Cardiac septum (tissue), 1 donor: ENCODE measurements around the gene CYB5D1. TPM values are rescaled to one million over a fixed set of nuclear protein-coding genes. Genes with fewer than 3 reads are reported as not detected.
"Not testable (repeated sequence)": the region's sequence is repeated elsewhere in the genome, so short reads cannot be mapped to it uniquely, and the experiment has no call there.

Source experiments
- DNase-seq: peaks from one replicate; pipeline ENCODE4 v3.0.0-alpha.2; 2020; ENCODE audit warnings: low spot score
- intact Hi-C: fragments of 100-400 bp; cut with DNase I; formaldehyde crosslinking; loops from one replicate; pipeline ENCODE4 v1.14.0; 2022
- long read RNA-seq: library from polyadenylated mRNA; unstranded; transcript quantifications from one replicate; pipeline ENCODE4 v2.0.0, GENCODE V29; 2021
- total RNA-seq: library from RNA; stranded (reverse); fragmentation: NEBNext Ultra II Directional; extraction: Animal tissue kit (Norgen Biotek cat#: 25700); gene quantifications from one replicate; pipeline ENCODE4 v1.2.1, GENCODE V29; 2021
- donor health status: DM: no; HTN: no; CAD: no.

CYB5D1 gene, protein sequence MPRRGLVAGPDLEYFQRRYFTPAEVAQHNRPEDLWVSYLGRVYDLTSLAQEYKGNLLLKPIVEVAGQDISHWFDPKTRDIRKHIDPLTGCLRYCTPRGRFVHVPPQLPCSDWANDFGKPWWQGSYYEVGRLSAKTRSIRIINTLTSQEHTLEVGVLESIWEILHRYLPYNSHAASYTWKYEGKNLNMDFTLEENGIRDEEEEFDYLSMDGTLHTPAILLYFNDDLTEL
- total RNA-seq, result 12.2 TPM
- long read RNA-seq, partial matches to known transcripts, result 1 of 7 reads
- long read RNA-seq, other reads (novel, unspliced or antisense), result 1 of 7 reads

DNA sequence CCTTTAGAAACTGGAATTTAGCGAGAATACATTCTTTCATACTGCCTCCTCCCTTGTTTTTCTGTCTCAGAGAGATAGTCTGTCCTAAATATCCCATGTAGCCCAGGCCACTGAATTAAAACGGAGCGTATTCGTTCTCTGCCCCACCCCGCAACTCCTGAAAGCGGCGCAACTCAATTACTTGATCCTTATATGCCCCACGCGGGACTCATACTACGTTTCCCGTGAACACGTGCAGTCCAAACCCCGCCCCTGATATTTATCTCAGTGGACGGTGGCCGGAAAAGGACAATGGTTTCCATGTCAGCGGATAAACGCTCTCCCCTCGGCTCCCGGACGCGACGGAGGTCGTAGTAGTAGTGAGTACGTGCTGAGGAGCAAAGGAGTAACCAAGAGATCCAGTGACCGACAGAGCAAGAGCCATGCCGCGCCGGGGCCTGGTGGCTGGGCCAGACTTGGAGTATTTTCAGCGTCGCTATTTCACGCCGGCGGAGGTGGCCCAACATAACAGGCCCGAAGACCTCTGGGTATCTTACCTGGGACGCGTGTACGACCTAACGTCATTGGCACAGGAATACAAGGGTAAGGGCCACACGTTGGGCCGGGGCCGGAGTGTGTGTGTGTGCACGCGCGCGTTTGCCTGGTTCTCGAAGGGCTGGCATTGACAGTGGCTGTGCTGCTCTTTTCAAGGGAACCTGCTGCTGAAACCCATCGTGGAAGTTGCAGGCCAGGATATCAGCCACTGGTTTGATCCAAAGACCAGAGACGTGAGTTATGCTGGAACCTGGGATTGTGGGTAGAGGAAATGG is at the start of gene CYB5D1:
Gene CYB5D1, plus strand, starts transcription at position 291 of the 809 bp plus-strand sequence. Its CDS starts 132 bp downstream, at position 423.
- peak; percentile 94 for DNase-seq
- intact Hi-C loops, result loop anchor here (1.0 to 2.0 kb wide), 3 partner anchors 15 to 29 kb away; partner anchors contain the start of gene KDM6B

DNA sequence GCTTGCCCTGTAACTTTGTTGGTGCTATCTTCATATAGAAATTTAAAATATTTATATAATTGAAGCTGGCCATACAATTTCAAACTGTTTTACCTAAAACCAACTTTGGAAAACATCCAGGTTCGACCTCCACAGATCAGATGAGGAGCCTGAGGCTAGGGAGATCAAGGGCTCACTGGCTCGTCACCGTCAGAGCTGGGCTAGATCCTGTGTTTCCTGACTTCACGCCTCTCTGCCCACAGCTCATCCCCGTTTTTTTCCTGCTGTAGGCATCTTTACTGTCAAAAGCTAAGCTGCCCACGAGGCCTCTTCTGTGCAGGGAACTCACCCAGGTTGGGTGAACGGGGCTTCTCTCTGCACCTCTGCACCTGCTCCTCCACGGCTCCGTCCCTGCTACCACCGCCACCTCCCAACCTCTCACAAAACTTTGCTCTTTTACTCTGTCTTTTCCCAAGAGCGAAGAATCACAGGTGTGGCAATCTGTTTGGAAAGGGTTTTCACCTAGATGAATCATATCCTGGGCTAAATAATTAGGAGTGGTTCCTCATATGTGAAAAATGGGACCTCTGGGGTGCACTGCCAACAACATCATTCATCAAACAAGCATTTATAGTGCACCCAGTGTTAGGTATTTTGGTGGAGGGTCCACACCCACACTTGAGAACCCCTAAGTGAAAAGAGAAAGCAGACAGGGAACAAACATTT is 48.6 kb upstream of the CYB5D1 start:
- peak; percentile 14 for DNase-seq
- intact Hi-C loops, result no loop called here

DNA sequence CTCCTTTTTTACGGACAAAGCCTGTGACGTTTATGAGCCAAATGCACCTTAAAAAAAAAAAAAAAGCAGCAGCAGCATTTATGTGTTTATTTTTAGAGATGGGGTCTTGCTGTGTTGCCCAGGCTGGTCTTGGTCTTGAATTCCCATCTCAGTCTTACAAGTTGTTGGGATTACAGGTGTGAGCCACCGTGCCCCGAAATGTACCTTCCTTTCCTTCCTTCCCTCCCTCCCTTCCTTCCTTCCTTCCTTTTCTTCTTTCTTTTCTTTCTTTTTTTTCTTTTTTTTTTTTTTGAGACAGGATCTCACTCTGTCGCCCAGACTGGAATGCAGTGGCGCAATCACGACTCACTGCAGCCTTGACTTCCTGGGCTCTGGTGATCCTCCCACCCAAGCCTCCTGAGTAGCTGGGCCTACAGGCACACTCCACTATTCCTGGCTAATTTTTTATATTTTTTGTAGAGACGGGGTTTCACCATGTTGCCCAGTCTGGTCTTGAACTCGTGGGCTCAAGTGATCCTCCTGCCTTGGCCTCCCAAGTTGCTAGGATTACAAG is 47.9 kb upstream of the CYB5D1 start:
- DNase-seq, intact Hi-C loops: not testable (repeated sequence)

DNA sequence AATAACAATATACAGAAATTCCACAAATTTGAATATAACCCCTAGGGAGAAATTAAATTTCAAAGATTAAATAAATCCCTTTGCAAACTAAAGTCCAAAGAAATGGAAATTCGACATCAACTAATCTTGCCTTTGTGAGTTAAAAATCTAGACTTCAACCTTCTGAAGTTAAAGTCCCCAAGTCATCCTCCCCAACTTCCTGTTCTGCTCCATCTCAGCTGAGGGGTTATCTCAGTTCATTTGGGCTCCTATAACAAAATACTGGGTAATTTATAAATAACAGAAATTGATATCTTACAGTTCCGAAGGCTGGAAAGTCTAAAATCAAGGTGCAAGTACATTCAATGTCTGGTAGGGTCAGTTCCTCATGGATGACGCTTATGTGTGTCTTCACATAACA is 46.6 kb upstream of the CYB5D1 start:
- intact Hi-C loops, result no loop called here

DNA sequence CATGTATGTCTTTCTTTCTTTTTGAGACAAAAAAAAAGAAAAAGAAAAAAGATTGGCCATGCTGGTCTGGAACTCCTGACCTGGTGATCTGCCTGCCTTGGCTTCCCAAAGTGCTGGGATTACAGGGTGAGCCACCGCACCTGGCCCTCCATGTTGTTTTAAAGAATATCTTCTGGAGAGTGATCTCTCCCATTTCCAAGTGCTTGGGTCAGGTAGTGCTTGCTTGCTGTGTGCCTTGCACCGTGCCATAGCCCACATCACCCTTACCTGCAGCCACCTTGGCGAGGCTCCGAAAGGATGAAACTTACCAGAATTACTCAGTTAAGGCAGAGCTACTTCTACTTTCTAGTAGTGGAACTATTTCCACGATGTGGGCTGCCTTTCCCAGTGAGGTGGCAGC is 42.8 kb upstream of the CYB5D1 start:
- peak; percentile 10 for DNase-seq
- intact Hi-C loops, result no loop called here

More for the DNA sequence above, 46.6 kb upstream of the CYB5D1 start:
- no peak for DNase-seq

DNA sequence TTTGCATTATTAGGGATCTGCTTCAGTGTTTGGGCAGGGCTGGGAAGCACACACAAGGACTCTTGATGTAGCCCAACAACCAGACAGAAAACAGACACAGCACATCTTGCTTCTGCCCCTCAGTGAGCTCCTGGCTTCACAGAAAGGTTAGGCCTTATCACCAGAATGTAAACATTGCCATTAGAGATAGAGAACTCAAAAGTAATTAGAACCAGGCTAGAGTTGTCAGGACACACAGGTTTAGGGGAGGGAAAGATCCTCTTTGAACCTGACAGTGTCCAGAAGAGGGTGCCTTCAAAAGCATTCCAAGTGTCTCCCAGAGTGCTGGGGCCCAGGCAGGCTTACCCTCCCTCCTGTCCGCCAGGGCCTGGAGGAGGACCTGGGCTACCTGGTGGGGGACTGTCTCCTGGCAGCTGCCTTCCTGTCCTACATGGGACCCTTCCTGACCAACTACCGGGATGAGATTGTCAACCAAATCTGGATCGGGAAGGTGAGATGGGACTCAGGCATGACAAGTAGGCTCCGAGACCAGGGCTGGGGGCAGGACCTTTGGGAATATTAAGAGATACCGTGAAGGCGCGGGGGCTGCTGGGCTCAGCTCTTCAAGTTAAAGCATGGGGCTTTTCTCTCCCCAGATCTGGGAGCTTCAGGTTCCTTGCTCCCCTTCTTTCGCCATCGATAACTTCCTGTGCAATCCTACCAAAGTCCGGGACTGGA is 40.7 kb upstream of the CYB5D1 start:
- intact Hi-C loops, result no loop called here
- DNase-seq, result no peak

DNA sequence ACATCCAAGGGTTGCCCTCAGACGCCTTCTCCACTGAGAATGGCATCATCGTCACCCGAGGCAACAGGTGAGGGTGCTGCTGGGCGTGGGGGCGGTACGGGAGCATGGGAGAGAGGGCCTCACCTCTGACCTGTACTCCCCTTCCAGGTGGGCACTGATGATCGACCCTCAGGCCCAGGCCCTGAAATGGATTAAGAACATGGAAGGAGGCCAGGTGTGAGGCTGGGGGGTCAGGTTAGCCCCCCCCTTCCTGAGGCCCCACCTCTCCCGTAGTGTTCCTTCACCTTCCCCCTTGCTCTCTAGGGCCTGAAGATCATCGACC is 40.2 kb upstream of the CYB5D1 start:
- intact Hi-C loops, result no loop called here
- no peak for DNase-seq

DNA sequence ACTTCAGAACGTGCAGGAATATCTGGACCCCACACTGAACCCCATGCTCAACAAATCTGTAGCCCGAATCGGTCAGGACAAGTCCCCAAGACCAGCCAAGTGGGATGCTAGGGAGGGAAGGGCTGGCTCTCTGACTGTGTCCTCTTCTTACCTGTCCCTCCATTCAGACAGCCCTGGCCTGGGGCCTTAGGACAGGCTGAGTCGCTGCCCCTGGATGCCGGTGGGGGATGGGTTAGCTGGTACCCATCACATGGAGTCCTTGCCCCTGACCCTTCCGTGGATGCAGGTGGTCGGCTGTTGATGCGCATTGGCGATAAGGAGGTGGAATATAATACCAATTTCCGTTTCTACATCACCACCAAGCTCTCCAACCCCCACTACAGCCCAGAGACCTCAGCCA is 39.8 kb upstream of the CYB5D1 start:
- DNase-seq, result no peak
- intact Hi-C loops, result no loop called here

DNA sequence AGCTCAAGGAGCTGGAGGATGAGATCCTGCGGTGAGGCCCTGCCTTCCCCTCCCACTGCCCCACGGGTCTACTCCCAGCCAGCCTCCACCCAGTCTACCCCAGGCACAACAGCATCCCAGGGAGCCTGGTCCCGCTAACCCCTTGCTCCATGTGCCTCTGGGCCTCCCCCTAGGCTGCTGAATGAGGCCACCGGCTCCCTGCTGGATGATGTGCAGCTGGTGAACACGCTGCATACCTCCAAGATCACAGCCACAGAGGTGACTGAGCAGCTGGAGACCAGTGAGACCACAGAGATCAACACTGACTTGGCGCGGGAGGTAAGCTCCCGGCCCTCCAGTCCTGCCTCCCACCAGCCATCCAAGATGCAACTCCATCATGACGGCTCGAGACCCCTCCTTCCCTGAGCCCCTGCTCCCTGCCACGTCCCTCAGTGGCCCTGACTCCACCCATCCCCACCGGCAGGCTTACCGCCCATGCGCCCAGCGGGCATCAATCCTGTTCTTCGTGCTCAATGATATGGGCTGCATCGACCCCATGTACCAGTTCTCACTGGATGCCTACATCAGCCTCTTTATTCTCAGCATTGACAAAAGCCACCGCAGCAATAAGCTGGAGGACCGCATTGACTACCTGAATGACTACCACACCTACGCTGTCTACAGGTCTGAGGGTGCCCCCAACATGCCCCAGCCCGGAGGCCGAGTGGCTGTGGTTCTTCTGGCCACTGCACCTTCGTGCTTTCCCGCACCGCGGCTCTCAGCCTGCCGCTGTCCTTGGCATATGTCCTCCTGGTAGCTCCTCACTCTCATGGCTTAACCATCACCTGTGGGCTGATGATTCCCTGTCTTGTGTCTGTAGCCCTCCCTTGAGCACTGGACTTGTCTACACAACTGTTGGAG is 38.8 kb upstream of the CYB5D1 start:
- no peak for DNase-seq
- intact Hi-C loops, result no loop called here

DNA sequence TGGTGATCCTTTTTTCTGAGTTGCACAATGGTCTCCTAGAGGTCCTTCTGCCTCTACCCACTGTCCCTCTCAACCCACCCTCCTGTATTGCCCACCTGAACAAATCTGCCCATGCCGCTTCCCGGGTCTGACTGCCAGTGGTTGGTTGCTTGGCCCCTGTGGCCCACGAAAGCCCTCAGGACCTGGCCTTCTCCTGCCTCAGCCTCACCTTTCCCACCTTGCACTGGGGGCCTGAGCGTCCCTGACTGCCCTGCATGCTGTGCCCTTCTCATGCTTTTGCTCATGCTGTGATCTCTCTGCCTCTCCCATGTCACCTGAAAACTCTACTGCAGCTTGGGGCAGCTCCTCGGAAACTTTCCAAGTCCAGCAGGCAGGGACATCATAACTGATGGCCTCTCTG is 37.6 kb upstream of the CYB5D1 start:
- DNase-seq, result no peak
- intact Hi-C loops, result loop anchor here (5.0 kb wide), 2 partner anchors 78 to 172 kb away; no protein-coding TSS in a partner anchor

DNA sequence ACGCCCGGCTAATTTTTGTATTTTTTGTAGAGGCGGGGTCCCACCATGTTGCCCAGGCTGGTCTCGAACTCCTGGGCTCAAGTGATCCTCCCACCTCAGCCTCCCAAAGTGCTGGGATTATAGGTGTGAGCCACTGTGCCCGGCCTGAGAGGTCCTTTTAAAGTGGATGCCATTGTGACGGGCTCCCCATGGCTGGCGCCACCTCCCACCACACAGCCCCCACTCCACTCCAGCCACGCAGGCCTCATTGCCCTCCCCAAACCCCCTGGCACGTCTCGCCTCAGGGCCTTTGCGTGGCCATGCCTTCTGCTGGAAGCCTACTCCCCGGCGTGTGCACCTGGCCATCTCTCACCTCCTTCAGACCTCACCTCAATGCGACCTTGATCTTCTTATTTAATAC is 35.7 kb upstream of the CYB5D1 start:
- DNase-seq, result no peak
- intact Hi-C loops, result loop anchor here (2.0 to 5.0 kb wide), 3 partner anchors 29 to 170 kb away; no protein-coding TSS in a partner anchor

DNA sequence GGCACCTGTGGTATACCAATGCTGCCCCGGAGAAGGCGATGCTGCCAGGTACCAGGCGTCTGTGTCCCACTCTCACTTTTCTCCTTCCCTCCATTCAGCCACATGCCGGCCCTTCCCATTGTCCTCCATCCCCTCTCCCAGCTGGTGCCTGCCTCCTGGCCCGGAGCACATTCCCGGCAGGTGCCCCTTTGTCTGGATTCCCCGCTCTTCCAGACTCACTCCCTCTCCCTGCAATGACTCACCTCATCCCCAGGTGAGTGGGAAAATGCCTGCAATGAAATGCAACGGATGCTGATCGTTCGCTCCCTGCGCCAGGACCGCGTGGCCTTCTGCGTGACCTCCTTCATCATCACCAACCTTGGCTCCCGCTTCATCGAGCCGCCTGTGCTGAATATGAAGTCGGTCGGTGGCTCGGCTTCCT is 34.2 kb upstream of the CYB5D1 start:
- intact Hi-C loops, result loop anchor here (2.0 to 5.0 kb wide), 4 partner anchors 27 to 169 kb away; no protein-coding TSS in a partner anchor
- DNase-seq, result no peak

DNA sequence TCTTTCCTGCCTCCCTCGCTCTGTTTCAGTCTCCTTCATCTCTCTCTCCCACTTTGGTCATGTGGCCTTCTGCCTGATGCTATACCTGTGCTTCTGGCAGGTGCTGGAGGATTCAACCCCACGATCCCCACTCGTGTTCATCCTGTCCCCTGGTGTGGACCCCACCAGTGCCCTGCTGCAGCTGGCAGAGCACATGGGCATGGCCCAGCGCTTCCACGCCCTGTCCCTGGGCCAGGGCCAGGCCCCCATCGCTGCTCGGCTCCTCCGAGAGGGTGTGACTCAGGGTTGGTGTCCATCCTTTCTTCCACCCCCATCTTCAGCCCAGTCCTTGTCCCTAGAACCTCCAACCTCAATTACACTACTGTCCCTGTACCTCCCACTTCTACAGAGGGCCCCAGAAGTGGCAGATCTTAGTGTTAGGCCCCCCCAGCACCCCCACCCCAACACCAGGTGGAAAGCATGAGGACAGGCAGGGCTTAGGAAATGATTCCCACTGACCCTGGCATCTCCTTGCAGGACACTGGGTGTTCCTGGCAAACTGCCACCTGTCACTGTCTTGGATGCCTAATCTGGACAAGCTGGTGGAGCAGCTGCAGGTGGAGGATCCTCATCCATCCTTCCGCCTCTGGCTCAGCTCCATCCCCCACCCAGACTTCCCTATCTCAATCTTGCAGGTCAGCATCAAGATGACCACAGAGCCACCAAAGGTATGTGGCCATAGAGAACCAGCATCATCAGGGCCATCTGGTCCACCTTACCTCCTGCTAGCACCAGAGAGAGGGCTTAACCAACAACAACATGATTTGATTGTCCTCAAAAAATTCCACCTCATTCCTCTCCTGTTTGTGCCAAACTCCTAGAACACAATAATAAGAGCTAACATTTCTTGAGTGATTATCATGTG is 33.5 kb upstream of the CYB5D1 start:
- intact Hi-C loops, result loop anchor here (2.0 to 5.0 kb wide), 3 partner anchors 69 to 168 kb away; no protein-coding TSS in a partner anchor
- no peak for DNase-seq

DNA sequence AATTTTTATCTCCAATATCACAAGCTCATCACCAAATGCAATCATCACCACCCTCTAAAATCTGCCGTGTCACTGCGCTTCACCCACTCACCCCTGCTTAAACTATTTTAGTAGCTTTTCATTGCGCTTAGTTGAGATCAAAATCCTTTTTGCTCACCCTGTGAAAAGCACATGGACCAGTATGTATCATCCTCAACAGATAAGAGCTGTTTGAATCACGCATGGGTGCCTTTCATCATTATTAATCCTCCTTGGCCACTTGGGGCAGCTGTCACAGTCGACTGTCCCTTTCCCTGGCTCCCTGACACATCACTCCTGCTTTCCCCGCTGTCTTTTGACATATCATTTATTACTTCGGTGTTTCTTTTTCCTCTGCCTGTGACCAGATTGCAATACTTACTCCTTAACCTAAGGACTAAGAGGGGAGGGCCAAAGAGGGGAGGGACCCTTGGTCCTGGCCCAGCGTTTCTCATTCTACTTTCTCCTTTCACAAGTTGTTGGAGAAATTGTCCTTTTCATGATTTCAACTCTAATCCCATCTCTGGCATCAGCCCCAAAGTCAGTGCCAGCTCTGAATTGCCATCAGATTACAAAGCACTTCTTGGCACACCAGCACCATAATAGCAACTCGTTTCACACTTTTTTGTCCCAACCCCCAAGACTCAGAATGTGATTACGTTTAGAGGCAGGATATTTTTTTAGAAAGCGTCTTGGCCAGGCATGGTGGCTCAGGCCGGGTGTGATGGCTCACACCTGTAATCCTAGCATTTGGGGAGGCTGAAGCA is 32.4 kb upstream of the CYB5D1 start:
- no peak for DNase-seq
- intact Hi-C loops, result loop anchor here (2.0 kb wide), 1 partner anchor 67 kb away; no protein-coding TSS in a partner anchor

DNA sequence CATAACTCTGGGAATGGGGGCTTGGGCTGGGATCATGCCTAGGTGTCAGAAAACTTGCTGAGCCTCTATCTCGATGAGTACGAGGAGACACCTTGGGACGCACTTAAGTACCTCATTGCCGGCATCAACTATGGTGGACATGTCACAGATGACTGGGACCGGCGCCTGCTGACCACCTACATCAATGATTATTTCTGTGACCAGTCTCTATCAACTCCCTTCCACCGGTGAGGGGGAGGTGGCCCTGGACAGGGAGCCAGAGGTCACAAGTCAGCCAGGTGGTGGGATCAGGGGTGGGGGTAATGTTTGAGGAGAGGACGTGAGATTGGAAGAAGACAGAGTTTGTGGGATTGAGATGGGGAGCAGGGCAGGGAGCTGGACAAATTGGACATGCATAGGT is 27.2 kb upstream of the CYB5D1 start:
- intact Hi-C loops, result no loop called here
- no peak for DNase-seq

DNA sequence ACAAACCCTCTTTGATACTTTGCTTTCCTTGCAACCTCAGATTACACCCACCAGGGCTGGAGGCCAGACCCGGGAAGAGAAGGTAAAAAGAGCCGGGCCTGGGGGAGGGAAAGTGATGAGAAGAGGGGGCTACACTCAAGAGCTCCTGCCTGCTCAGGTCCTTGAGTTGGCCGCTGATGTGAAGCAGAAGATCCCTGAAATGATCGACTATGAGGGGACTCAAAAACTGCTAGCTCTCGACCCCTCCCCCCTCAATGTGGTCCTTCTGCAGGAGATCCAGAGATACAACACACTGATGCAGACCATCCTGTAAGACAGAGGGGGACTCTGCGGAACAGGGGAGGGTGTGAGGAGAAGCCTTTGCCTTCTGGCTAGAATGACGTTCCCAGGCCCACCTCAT is 26.6 kb upstream of the CYB5D1 start:
- no peak for DNase-seq
- intact Hi-C loops, result no loop called here
